H7 (cell line): ENCODE measurements around the gene GFI1B. TPM values are rescaled to one million over a fixed set of nuclear protein-coding genes. Genes with fewer than 3 reads are reported as not detected.

Source experiments
- DNase-seq: peaks from one replicate; pipeline ENCODE4 v3.0.0; 2012
- H3K27me3 ChIP-seq: 2 replicates; pipeline ENCODE4 v1.6.0; 2011; ENCODE audit warnings: mild to moderate bottlenecking, low read length; ENCODE audit not compliant: control insufficient read depth, insufficient read depth
- H3K36me3 ChIP-seq: replicated peaks from 2 replicates; pipeline ENCODE4 v1.5.1; 2011; ENCODE audit warnings: low read length; ENCODE audit not compliant: control insufficient read depth, insufficient read depth
- H3K4me3 ChIP-seq: 2 replicates; pipeline ENCODE4 v1.5.1; 2011; ENCODE audit warnings: low read depth, mild to moderate bottlenecking, control low read depth, low read length, moderate library complexity; ENCODE audit not compliant: insufficient read depth
- total RNA-seq: library from RNA; depleted of rRNA; stranded (reverse); fragments of >200 nt; shearing (Covaris generic); gene quantifications from 2 replicates; pipeline ENCODE4 v1.2.3, GENCODE V29; 2014

GFI1B gene
- total RNA-seq, 1 experiment from 2014 or later = not detected

- H3K4me3 ChIP-seq = no peak overlapping the region
- no peaks in the 10 kb centered on the region for H3K36me3 ChIP-seq
- H3K27me3 ChIP-seq = peaks cover 22% of the 10 kb centered on the region
- DNase-seq = no peak
These were observed 26.7 kb downstream of the GFI1B start for GRCh38 chr9:133004999-133005760.

- no peak for DNase-seq
- H3K4me3 ChIP-seq = no peak overlapping the region
- H3K27me3 ChIP-seq = peaks cover 22% of the 10 kb centered on the region
- H3K36me3 ChIP-seq = no peaks in the 10 kb centered on the region
These were observed 27.5 kb downstream of the GFI1B start for GRCh38 chr9:133005957-133006356.

DNA sequence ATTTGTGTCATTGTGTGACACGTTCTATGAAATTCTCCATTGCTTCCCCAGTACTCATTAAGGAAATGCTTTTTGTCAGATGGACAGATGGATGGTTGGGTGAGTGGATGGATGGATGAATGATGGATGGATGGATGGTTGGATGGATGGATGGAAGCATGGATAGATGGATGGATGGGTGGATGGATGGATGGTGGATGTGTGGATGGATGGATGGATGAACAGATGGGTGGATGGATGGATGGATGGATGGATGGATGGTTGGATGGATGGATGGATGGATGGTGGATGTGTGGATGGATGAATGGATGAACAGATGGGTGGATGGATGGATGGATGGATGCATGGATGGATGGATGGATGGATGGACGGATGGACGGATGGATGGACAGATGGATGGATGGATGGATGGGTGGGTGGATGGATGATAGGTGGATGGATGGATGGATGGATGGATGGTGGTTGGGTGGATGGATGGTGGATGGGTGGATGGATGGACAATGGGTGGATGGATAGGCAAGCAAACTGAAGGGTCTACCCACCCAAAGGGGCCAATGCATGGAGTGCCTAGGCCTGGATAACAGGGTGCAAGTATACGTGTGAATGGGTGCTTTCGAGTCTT lies 28.3 kb downstream of the GFI1B start:
- no peaks in the 10 kb centered on the region for H3K36me3 ChIP-seq
- DNase-seq = no peak
- H3K27me3 ChIP-seq = peaks cover 22% of the 10 kb centered on the region
- H3K4me3 ChIP-seq = no peak overlapping the region

- H3K27me3 ChIP-seq = peaks cover 10% of the 10 kb centered on the region
- no peaks in the 10 kb centered on the region for H3K36me3 ChIP-seq
- DNase-seq = no peak
- no peak overlapping the region for H3K4me3 ChIP-seq
These were observed 29.9 kb downstream of the GFI1B start for GRCh38 chr9:133008406-133008805.

DNA sequence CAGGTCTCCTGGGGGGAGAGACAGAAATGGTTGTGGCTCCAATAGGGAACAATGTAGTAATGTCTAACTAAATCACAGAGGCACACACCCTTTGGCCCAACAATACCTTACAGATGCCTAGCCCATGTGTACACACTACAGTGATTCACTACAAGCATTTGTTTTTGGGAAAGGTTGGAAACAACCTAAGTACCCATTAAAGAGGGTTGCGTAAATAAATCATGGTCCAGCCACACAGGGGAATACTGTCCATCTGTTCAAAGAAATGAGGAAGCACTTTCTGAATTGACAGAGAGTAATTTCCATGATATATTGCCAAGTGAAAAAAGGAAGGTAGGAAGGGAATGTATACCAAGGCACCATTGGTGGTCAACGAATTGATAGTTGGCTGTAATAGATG lies 30.3 kb downstream of the GFI1B start:
- DNase-seq = no peak
- H3K4me3 ChIP-seq = no peak overlapping the region
- no peaks in the 10 kb centered on the region for H3K36me3 ChIP-seq
- peaks cover 9% of the 10 kb centered on the region for H3K27me3 ChIP-seq

- Histone ChIP-seq H3K27me3 (peaks cover 5% of the 10 kb centered on the region), H3K36me3 (no peaks in the 10 kb centered on the region), H3K4me3 (no peak overlapping the region)
- no peak for DNase-seq
These were observed 31.6 kb downstream of the GFI1B start for GRCh38 chr9:133009906-133010582.

DNA sequence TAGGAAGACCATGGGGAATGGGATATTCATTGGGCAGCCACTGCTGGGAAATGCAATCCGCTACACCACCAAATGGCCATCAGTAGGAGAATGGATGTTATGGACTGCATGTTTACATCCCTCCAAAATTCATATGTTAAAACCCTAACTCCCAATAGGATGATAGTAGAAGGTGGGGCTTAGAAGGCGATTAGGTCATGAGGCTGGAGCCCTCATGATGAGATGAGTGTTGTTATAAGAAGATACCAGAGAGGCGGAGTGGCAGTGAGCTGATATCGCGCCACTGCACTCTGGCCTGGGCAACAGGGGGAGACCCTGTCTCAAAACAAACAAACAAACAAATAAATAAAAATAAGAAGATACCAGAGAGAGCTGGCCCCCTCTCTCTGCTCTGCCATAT lies 36.2 kb downstream of the GFI1B start:
- DNase-seq = no peak
- H3K36me3 ChIP-seq = no peaks in the 10 kb centered on the region
- no peak overlapping the region for H3K4me3 ChIP-seq
- H3K27me3 ChIP-seq = no peaks in the 10 kb centered on the region; the same call in 1 of the 2 replicates

DNA sequence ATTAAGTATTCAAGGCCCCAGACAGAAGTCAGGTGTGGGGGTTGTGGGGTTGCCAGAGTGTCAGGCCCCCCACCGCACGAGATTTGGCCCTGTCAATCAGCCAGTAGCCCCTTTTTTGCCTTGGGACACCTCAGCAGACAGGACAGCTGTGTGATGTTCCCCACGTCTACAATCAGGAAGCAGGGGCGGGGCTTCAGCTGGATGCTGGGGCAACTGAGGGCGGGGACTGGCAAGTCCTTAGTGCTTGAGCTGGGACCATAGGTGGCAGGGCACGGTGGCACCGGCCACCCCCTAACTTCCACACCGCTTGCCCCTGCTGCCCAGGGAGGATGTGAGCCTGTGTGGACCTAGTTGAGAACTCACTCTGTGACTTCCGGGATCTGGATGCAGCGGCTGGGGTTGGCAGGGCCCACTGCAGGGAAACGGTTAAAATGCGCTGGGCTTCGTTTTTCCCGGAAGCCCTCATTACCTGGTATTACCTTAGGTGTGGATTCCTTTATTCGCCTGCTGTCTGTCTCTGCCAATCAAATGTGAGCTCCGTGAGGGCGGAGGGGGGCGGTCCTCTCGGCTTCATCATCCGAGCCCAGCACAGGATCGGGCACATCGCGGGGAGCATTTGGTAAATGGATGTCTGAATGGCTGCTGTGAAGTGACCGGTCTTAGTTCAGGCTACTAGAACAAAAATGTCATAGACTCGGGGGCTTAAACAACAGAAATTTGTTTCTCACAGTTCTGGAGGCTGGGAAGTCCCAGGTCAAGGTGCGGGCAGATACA lies 44.8 kb downstream of the GFI1B start:
- Histone ChIP-seq H3K36me3 (no peaks in the 10 kb centered on the region), H3K4me3 (no peak overlapping the region), H3K27me3 (0 out of 2 replicates have a peak, but pooled peaks cover 1% of the 10 kb centered on the region)
- DNase-seq = peak; percentile 44

DNA sequence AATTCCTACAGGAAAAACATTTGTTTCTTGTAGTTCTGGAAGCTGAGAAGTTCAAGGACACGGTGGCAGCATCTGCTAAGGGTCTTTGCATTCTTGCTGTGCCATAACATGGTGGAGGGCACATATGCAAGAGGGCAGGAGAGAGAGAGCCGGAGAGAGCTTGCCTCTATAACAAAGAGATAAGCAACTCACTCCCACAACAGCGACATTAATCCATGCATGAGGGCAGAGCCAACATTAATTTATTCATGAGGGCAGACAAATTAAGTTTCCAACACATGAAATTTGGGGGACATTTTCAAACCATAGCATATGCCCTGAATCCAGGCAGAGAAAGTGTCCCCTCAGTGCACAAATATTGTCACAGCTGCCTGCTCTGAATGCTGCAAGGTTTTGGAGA lies 47.9 kb downstream of the GFI1B start:
- DNase-seq = no peak
- 0 out of 2 replicates have a peak, but pooled peaks cover 1% of the 10 kb centered on the region for H3K27me3 ChIP-seq
- no peaks in the 10 kb centered on the region for H3K36me3 ChIP-seq
- H3K4me3 ChIP-seq = no peak overlapping the region

- Histone ChIP-seq H3K27me3 (0 out of 2 replicates have a peak, but pooled peaks cover 1% of the 10 kb centered on the region), H3K4me3 (no peak overlapping the region), H3K36me3 (no peaks in the 10 kb centered on the region)
- no peak for DNase-seq
These were observed 48.6 kb downstream of the GFI1B start for GRCh38 chr9:133027134-133027533.

DNA sequence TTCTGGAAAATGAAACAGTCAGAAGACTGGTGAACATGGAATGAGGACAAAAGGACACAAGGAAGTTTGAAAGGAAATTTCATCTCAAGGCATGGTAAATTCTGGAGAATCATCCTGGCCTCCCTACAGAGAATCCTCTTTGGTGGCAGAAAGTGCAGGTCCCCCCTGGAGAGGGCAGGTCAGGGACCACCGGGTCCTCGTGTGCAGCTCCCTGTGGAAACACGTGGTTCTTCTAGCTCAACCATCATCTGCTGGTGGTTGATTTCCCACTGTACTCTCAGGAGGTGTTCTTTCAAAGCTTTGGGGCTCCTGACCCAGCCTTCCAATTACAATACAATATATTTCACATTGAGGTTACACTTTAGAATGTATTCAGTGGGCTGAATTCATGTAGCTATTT lies 49.7 kb downstream of the GFI1B start:
- Histone ChIP-seq H3K4me3 (no peak overlapping the region), H3K27me3 (0 out of 2 replicates have a peak, but pooled peaks cover 1% of the 10 kb centered on the region), H3K36me3 (no peaks in the 10 kb centered on the region; the same call in 1 of the 2 replicates)
- DNase-seq = no peak

GRCh38 chr9:133029994-133030316 lies 51.5 kb downstream of the GFI1B start:
- Histone ChIP-seq H3K27me3 (0 out of 2 replicates have a peak, but pooled peaks cover 1% of the 10 kb centered on the region), H3K36me3 (no peaks in the 10 kb centered on the region; the same call in 1 of the 2 replicates), H3K4me3 (peak overlapping the region; percentile 82)
- no peak for DNase-seq

GRCh38 chr9:133030317-133031129 lies 52.0 kb downstream of the GFI1B start, which contains the start of gene GTF3C5:
Gene GTF3C5, plus strand, starts transcription at chr9:133030997. Its CDS starts 15 bp downstream, at chr9:133031012.
- Histone ChIP-seq H3K4me3 (peak within 1 kb of the TSS; percentile 82), H3K36me3 (no peaks in the 10 kb centered on the region; the same call in 1 of the 2 replicates), H3K27me3 (0 out of 2 replicates have a peak, but pooled peaks cover 1% of the 10 kb centered on the region)
- peak; percentile 99 for DNase-seq

- no peaks in the 10 kb centered on the region; the same call in 1 of the 2 replicates for H3K36me3 ChIP-seq
- H3K4me3 ChIP-seq = peak overlapping the region; percentile 82
- 0 out of 2 replicates have a peak, but pooled peaks cover 1% of the 10 kb centered on the region for H3K27me3 ChIP-seq
- no peak for DNase-seq
These were observed 52.6 kb downstream of the GFI1B start for GRCh38 chr9:133031130-133031422.
